Measurements from ENCODE around the gene P2RX3. TPM values are rescaled to one million over a fixed set of nuclear protein-coding genes. Genes with fewer than 3 reads are reported as not detected.

Gene P2RX3
- polyA plus RNA-seq, 1 donor = 5.4 TPM

DNA sequence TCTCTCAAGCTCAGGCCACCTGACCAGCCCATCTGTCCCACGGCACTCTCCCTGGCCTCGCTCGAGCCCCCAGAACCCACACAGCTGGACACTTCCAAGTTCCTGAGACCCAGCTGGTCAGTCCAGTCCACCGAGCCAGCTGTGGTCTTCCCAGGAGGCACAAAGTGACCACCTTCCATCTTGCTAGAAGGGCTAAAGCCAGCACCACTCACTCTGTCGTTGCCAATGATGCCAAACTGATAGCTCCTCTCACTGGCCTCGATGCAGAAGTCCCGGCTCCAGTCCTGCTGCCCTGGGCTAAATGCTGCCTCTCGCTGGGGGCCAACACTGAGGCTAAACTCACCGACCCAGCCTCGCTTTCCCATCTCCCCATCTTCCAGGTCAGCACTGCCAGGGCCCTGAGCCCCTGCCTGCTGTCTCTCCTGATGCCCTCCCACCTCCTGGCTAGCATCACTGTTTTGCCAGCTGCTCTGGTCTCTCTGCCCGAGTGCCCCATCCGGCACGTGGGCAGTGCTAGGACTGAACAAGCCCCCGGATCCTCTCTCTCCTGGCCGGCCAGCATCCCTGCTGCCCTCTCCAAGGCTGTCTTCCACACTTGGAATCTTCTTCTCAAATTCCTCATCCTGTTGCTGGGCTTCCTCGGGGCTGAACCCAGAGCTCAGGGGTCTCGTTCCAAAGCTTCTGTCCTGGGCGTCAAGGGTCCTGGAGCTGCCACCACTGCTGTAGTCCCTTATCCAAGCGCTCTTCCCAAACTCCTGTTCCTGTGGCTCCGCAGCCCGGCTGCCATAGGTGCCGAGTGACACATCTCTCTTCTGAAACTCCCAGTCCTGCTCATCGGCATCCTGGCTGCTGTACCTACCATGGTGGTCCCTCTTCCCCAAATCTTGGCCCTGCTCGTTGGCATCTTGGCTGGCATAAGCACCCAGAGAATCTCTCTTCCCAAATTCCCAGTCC lies 28.8 kb upstream of the P2RX3 start:
- no peak for DNase-seq (ENCODE audit: low read depth)

DNA sequence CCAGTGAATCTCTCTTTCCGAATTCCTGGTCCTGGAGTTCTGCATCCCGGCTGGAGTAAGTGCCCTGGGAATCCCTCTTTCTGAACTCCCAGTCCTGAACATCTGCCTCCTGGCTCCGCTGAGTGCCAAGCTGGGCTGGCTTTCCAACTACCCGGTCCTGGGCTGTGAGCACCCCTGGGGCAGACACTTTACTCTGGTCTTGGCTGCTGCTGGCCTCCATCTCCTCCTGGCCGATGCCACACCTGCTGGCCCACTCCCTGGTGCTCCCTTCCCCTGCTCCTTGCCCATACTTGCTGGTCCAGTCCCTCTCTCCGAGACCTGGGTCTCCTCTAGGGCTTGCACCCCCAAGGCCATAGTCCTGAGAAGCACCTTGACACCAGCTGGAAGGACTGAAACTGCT lies 28.1 kb upstream of the P2RX3 start:
- DNase-seq (ENCODE audit: low read depth) = no peak

GRCh38 chr11:57310630-57311086 lies 27.5 kb upstream of the P2RX3 start:
- DNase-seq (ENCODE audit: low read depth) = no peak

- DNase-seq (ENCODE audit: low read depth) = no peak
Observed at GRCh38 chr11:57311109-57311936, 26.8 kb upstream of the P2RX3 start.

GRCh38 chr11:57312511-57313021 lies 25.6 kb upstream of the P2RX3 start:
- no peak for DNase-seq (ENCODE audit: low read depth)

GRCh38 chr11:57313071-57313787 lies 24.9 kb upstream of the P2RX3 start:
- no peak for DNase-seq (ENCODE audit: low read depth)

DNA sequence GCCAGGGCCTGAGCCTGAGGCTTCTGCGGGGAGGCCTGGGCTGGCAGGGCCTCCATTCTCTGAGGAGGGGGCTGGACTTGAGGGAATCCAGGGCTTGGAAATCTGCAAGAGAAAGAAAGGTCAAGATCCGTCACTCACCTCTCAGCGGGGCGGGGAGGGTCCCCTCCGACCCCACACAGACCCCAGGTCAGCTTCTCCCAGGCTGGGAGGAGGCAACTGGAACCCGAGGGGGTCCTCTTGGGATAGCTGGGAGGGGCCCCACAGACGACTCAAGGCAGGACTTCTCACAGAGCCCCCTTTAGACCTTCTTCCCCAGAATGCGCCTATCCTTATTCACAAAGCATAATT lies 24.4 kb upstream of the P2RX3 start:
- DNase-seq (ENCODE audit: low read depth) = no peak

DNA sequence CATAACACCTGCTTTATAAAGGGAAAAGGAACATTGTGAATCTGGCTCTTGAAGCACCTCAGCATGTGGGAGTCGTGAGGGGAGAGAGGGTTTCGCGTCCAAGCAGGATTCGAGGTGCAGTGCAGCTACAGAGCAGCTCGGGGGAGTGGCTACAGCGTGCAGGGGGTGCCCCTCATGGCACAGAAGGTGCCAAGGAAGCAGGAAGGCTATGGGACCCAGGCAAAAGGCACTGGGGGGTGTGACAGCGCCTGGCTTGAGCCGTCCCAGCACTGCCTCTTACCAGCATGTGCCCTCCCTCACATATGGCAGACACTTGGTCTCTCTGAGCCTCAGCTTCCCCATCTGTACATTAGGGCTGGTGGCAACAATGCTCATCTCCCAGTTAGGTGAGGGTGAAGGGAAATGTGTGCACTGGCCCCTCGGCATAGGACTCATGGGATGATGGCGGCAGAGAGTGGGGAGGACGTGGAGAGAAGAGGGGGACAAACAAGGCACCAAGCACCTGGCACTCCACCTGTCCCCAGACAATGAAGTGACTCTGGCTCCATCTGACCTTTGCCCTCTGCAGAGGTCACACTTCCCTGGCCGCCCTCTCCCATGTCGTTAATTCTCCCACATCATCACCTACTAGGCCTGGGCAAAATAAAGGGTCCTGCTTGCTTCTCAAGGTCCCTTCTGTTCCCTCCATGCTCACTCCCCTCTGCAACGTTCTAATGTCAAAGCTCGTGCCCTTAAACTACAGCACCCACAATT lies 23.8 kb upstream of the P2RX3 start:
- no peak for DNase-seq (ENCODE audit: low read depth)

DNA sequence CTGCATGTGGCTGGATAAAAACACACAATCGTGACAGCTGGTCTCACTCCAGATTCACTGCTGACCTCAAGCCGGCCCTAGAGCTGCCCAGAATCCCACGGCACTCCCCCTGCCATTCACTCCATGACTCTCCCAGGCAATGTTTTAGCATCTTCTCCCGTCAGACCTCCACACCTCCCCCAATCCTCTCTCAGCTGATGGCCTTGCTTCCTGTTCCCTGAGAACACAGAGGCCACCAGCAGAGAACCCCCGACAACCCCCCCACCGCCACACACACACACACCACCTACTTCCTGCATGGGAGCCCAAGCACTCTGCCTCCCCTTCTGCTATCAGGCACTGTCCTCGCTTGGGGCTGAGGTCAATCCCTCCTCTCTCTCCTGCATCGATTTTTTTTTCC lies 22.7 kb upstream of the P2RX3 start:
- no peak for DNase-seq (ENCODE audit: low read depth)

DNA sequence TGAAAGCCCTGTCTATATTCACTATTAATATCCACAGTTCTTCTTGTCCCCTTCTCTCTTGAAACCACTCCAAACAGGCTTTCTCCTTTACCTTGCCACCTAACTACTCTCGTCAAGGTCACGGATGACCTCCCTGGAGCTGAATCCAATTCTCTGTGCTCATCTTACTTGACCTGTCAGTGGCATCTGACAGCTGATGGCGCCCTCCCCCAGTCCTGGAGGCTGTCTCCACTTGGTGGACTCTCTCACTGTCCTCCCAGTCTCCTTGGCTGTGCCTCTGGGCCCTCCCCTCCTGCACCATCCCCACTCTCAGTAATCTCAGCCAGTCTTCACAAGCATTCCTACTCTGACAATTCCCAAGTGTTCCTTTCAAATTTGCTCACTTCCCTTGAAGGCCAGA lies 22.1 kb upstream of the P2RX3 start:
- no peak for DNase-seq (ENCODE audit: low read depth)

GRCh38 chr11:57318178-57318577 lies 20.0 kb upstream of the P2RX3 start:
- DNase-seq (ENCODE audit: low read depth) = no peak

- no peak for DNase-seq (ENCODE audit: low read depth)
Observed at GRCh38 chr11:57320067-57320718, 18.0 kb upstream of the P2RX3 start.

DNA sequence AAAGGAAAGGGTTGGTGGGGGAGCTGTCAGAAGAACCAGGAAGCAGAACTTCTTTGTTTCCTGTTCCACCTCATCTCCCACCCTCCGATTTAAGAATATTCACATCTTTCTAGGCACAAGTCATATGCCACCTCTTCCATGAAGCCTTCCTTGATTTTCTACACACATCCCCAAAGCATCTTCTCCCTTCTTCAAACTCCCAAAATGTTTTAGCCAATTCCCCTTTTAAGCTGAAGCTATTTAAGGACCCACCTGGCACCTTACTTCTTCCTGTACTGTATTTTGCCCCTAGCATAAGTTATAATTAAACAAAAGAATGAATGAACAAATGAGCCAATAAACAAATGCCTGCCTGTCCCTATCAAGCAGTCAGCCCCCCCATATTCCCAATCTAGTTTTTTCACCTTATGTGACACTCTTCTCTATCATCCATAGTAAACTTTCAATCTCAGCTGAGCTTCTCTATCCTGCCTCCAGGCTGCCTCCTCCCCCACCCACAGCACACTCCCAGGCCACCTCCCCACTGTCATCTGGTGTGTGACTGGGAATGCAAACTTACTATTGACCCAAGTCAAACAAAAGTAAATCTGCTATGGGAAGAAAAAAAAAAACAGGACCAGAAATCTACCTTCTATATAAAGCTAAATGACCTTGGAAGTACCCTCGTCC lies 17.3 kb upstream of the P2RX3 start:
- no peak for DNase-seq (ENCODE audit: low read depth)

GRCh38 chr11:57321388-57322255 lies 16.5 kb upstream of the P2RX3 start:
- no peak for DNase-seq (ENCODE audit: low read depth)

- DNase-seq (ENCODE audit: low read depth) = peak; percentile 96
Observed at GRCh38 chr11:57322256-57323166, 15.6 kb upstream of the P2RX3 start.

DNA sequence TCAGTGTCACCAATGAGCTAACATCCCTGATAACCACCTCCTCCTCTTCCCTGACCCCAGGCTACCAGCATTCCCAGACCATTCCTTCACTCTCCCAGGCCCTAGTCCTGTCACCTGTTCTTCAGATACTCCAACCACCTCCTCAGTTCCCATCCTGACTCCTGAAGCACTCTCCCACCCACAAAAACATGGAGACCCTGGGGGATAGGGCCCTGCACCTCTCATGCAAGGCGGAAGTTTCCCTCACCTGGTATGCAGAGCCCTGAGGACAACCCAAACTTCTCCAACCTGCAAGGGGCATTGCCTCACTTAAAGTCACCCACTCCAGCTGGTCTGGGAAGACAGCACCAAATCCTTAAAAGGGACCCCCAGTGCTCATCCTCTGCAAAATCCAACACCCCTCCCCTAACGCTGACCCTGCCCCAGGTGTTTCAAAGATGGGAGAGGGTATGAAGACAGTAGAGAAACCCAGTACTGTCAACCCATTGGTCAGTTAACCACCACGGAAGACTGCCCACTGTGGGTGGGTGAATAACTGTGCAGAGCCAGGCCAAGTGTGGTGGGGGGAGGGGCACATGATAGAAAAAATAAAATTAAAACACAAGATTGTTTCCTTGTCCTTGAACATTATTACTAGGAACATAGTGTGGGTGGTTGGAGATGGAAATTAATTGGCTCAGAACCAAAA lies 14.8 kb upstream of the P2RX3 start:
- DNase-seq (ENCODE audit: low read depth) = no peak

DNA sequence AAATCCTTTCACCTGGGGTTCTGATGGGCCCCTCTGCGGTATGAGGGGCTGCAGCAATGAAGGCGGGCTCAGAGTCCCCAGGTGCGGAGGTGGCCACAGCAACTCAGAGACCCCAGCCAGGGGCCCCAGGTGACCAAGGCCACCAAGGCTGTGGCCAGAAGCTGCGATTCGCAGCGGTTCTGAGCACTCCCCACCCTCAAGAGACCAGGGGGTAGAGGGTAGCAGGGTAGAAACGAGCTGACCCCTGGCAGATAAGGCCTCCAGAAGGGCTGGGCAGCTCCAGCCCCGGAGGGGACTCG lies 14.3 kb upstream of the P2RX3 start:
- no peak for DNase-seq (ENCODE audit: low read depth)

Measured in forelimb muscle (tissue), 1 donor.